VCaP (cell line): ENCODE measurements around the gene ARHGEF28.

Experiments used
- H3K27ac ChIP-seq: fragments of 450-650 bp; 2 replicates; pipeline ENCODE4 v1.5.1; 2017
- TF ChIP-seq, protein P1 (sequence below): fragments of 450-650 bp; conservative IDR thresholded peaks from 2 replicates; pipeline ENCODE4 v1.5.1; 2017; ENCODE audit warnings: mild to moderate bottlenecking, moderate library complexity

The ARHGEF28 gene

DNA sequence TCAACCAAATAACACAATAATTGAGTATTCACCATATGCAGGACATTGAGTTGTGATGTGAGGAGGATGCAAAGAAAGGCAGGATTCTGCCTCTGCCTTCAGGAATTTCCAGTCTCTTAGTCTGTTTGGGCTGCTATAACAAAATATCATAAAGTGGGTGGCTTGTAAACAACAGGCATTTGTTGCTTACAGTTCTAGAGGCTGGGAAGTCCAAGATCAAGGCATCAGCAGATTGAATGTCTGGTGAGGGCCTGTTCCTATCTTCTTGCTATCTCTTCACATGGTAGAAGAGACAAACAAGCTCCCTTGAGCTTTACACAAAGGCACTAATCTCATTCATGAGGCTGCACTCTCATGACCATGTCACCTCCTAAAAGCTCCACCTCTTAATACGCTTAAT lies 360.7 kb downstream of the ARHGEF28 start:
- no peak overlapping the region for H3K27ac ChIP-seq
- TF ChIP-seq, protein P1, sequence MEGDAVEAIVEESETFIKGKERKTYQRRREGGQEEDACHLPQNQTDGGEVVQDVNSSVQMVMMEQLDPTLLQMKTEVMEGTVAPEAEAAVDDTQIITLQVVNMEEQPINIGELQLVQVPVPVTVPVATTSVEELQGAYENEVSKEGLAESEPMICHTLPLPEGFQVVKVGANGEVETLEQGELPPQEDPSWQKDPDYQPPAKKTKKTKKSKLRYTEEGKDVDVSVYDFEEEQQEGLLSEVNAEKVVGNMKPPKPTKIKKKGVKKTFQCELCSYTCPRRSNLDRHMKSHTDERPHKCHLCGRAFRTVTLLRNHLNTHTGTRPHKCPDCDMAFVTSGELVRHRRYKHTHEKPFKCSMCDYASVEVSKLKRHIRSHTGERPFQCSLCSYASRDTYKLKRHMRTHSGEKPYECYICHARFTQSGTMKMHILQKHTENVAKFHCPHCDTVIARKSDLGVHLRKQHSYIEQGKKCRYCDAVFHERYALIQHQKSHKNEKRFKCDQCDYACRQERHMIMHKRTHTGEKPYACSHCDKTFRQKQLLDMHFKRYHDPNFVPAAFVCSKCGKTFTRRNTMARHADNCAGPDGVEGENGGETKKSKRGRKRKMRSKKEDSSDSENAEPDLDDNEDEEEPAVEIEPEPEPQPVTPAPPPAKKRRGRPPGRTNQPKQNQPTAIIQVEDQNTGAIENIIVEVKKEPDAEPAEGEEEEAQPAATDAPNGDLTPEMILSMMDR = no peak

DNA sequence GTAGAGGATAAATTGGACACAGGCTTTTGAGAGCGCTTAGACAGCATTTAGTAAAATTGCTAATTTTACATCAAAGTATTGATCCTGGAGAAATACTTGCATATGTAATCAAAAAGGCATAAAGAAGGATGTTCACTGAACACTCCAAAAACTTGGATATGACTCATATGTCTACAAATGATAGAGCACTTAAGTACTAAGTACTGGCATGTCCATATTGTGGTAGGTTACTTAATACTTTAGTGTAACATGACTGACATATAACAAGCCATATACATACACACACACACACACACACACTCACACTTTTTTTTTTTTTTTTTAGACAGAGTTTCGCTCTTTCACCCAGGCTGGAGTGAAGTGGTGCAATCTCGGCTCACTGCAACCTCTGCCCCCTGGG lies 361.9 kb downstream of the ARHGEF28 start:
- TF ChIP-seq, protein P1 = no peak
- H3K27ac ChIP-seq = no peak overlapping the region

DNA sequence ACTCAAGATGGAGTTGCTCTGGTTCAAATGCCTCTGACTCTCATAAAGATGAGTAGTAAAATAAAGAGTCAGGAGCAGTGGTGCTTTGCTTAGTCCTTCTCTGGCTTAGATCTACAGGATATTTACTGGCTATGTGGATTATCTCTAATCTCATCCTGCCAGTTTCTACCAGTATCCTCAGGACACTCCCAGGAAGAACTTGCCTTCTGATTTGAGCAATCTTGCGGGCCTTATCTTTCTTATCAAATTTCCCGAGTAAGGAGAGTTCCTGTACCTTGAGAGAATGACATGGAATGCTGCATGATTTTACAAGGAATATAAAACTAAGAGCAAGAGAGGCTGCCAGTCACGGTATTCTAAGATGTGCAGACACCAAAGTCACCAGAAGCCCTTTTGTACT lies 364.0 kb downstream of the ARHGEF28 start:
- peak overlapping the region; percentile 88 for H3K27ac ChIP-seq
- TF ChIP-seq, protein P1 = no peak
